HG02759 (cell line): ENCODE results near the gene GREM2.
A peak's percentile ranks its signal among the peaks of the same experiment; 100 is the strongest.

Experiments used
- ATAC-seq: cut with Tn5 transposase; IDR thresholded peaks from one replicate; pipeline ENCODE4 v1.9.1; 2021; ENCODE audit warnings: mild to moderate bottlenecking, moderate library complexity; ENCODE audit not compliant: unreplicated experiment

GREM2 gene

GRCh38 chr1:240611619-240612480 is at the start of gene GREM2:
Gene GREM2 (minus strand): TSS chr1:240612155. CDS start chr1:240493475, 118,680 bp downstream.
- ATAC-seq, result peak; percentile 85

GRCh38 chr1:240658312-240658960 is 46.5 kb upstream of the GREM2 start:
- ATAC-seq, result no peak

- ATAC-seq, result no peak
These were observed 44.6 kb upstream of the GREM2 start for GRCh38 chr1:240656531-240656930.

GRCh38 chr1:240652961-240653409 is 41.0 kb upstream of the GREM2 start:
- no peak for ATAC-seq

GRCh38 chr1:240652549-240652948 is 40.6 kb upstream of the GREM2 start:
- ATAC-seq, result no peak

GRCh38 chr1:240650877-240651276 is 38.9 kb upstream of the GREM2 start:
- ATAC-seq, result no peak

- no peak for ATAC-seq
These were observed 38.1 kb upstream of the GREM2 start for GRCh38 chr1:240649733-240650721.

- ATAC-seq, result no peak
These were observed 34.8 kb upstream of the GREM2 start for GRCh38 chr1:240646571-240647240.

- ATAC-seq, result no peak
These were observed 32.8 kb upstream of the GREM2 start for GRCh38 chr1:240644732-240645131.

GRCh38 chr1:240635466-240636256 is 23.7 kb upstream of the GREM2 start:
- ATAC-seq, result no peak

- no peak for ATAC-seq
These were observed 18.5 kb upstream of the GREM2 start for GRCh38 chr1:240630409-240630808.

GRCh38 chr1:240621249-240621648 is 9.3 kb upstream of the GREM2 start:
- no peak for ATAC-seq

- no peak for ATAC-seq
These were observed 8.1 kb upstream of the GREM2 start for GRCh38 chr1:240619906-240620621.

- no peak for ATAC-seq
These were observed 7.4 kb upstream of the GREM2 start for GRCh38 chr1:240619357-240619756.

- ATAC-seq, result no peak
These were observed 7.0 kb upstream of the GREM2 start for GRCh38 chr1:240618946-240619345.

- no peak for ATAC-seq
These were observed 4.1 kb upstream of the GREM2 start for GRCh38 chr1:240616018-240616417.

GRCh38 chr1:240613356-240614142 is 1.6 kb upstream of the GREM2 start:
- ATAC-seq, result no peak

GRCh38 chr1:240612811-240613210 is 856 bp upstream of the GREM2 start:
- ATAC-seq, result no peak
